Ectodermal cell (in vitro differentiated cells): ENCODE data around the gene PANK1.

Experiments
- H3K27ac ChIP-seq: 2 replicates; pipeline ENCODE4 v1.7.0; 2013; ENCODE audit warnings: mild to moderate bottlenecking, low read depth, low read length; ENCODE audit not compliant: insufficient read depth, poor library complexity, severe bottlenecking
- H3K27me3 ChIP-seq: 2 replicates; pipeline ENCODE4 v1.7.0; 2013; ENCODE audit warnings: mild to moderate bottlenecking, low read length; ENCODE audit not compliant: insufficient read depth, control insufficient read depth, poor library complexity, severe bottlenecking
- H3K36me3 ChIP-seq: one replicate; pipeline ENCODE4 v1.7.0; 2013; ENCODE audit warnings: low read length; ENCODE audit not compliant: control insufficient read depth, insufficient read depth
- H3K4me1 ChIP-seq: one replicate; pipeline ENCODE4 v1.7.0; 2013; ENCODE audit warnings: low read length; ENCODE audit not compliant: control insufficient read depth, insufficient read depth
- H3K4me3 ChIP-seq: 2 replicates; pipeline ENCODE4 v1.7.0; 2013; ENCODE audit warnings: low read depth, low read length, control low read depth; ENCODE audit not compliant: insufficient read depth
- H3K9me3 ChIP-seq: 2 replicates; pipeline ENCODE4 v1.7.0; 2013; ENCODE audit warnings: mild to moderate bottlenecking, low read length, moderate library complexity; ENCODE audit not compliant: control insufficient read depth
- WGBS, 2 experiments: methylation state at CpG; one replicate each; pipeline ENCODE4 v1.1.7; 2013; ENCODE audit warnings: missing lambda C conversion rate in 2 of 2; 5-methylcytosine and 5-hydroxymethylcytosine counted together

The PANK1 gene

GRCh38 chr10:89669985-89670384, 24.9 kb upstream of the PANK1 start:
- H3K36me3 ChIP-seq, result no peaks in the 10 kb centered on the region
- no peaks in the 10 kb centered on the region for H3K27me3 ChIP-seq
- no peak overlapping the region for H3K4me3 ChIP-seq
- 80 to 100% methylated on average over 1 of the region's 1 CpG for WGBS, 2 experiments
- H3K27ac ChIP-seq, result no peak overlapping the region
- H3K9me3 ChIP-seq, result no peaks in the 10 kb centered on the region
- no peaks in the 10 kb centered on the region for H3K4me1 ChIP-seq

DNA sequence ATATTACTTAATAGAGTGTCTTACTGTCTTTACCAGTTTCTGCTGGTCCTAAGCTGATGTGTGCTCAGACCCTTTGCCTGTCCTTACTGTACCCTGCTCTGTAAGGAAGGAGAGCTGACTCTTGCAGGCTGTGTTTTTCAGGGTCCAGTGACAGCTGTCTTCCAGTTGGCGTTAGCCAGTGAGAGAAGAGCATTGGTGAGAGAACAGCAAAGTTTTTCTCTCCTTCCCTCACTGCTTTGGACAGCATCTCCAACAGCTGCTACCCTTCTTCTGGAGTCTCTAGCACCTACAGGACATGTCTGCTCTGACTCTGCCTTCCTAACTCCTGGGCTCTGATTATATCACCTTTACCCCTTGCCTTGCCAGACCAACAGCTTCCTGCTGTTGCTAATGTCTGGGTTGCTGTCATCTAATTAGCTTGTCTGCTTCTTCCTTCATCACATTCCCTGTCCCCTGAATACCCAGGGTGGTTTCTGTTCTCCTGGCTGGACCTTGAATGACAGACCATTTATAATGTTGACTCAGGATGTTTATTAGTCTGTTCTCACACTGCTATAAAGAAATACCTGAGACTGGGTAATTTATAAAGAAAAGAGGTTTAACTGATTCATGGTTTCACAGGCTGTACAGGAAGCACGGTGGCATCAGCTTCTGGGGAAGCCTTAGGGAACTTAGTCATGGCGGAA, 23.5 kb upstream of the PANK1 start:
- WGBS, 2 experiments, result 87 to 88% methylated on average over 3 of the region's 3 CpGs
- Histone ChIP-seq H3K4me3 (no peak overlapping the region), H3K4me1 (no peaks in the 10 kb centered on the region), H3K36me3 (no peaks in the 10 kb centered on the region), H3K27me3 (no peaks in the 10 kb centered on the region), H3K27ac (no peak overlapping the region), H3K9me3 (no peaks in the 10 kb centered on the region)

GRCh38 chr10:89666138-89666537, 21.1 kb upstream of the PANK1 start:
- Histone ChIP-seq H3K4me1 (no peaks in the 10 kb centered on the region), H3K4me3 (no peak overlapping the region), H3K36me3 (no peaks in the 10 kb centered on the region), H3K27ac (no peak overlapping the region), H3K27me3 (no peaks in the 10 kb centered on the region), H3K9me3 (no peaks in the 10 kb centered on the region)
- WGBS, 2 experiments, result 86 to 97% methylated on average over 1 of the region's 1 CpG

DNA sequence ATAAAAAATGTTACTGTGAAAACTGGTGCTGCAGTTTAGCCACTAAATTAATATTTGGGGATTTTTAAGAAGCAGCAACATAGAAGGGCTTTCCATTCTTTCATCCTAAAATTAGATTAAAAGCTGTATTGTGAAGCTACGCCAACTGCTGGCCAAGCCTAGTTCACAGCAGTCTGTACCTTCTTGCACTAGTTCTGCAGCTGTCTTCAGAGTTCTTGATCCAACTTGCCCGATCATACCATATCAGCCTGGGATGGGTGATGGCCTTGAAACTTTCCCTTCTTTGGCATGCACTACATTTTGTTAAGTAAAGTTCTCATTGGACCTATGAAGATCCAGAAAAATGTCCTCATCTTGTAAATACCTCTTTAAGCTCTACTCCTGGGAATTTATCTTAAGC, 20.3 kb upstream of the PANK1 start:
- H3K27ac ChIP-seq, result no peak overlapping the region

DNA sequence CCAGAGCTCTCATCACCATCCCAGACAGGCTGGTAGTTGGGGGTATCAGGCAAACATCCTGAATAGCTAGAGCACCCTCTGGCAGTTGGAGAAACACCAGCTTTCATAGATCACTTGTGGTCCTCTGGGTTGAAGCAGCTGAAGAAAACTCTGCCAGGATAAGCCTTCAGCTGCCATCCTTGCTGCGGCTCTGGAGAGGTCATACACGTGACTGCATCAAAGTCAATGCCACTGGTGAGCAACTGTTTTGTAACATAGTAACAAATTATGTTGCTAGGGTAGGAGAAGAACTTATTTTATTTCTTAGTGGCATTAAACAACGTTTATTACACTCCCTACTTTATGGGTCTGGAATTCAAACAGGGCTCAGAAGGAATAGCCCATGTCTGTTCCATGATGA, 19.2 kb upstream of the PANK1 start:
- WGBS, 2 experiments, result 86 to 97% methylated on average over 3 of the region's 3 CpGs
- no peak overlapping the region for H3K27ac ChIP-seq
- no peaks in the 10 kb centered on the region for H3K36me3 ChIP-seq
- H3K4me3 ChIP-seq, result no peak overlapping the region
- no peaks in the 10 kb centered on the region for H3K4me1 ChIP-seq
- no peaks in the 10 kb centered on the region for H3K27me3 ChIP-seq
- no peaks in the 10 kb centered on the region for H3K9me3 ChIP-seq

More for the DNA sequence above, 20.3 kb upstream of the PANK1 start:
- H3K27me3 ChIP-seq, result no peaks in the 10 kb centered on the region
- 94 to 97% methylated on average over 2 of the region's 2 CpGs for WGBS, 2 experiments
- H3K36me3 ChIP-seq, result no peaks in the 10 kb centered on the region
- H3K4me3 ChIP-seq, result no peak overlapping the region
- H3K4me1 ChIP-seq, result no peaks in the 10 kb centered on the region
- no peaks in the 10 kb centered on the region for H3K9me3 ChIP-seq

- WGBS, 2 experiments, result 84 to 86% methylated on average over 3 of the region's 3 CpGs
These were observed 18.1 kb upstream of the PANK1 start for GRCh38 chr10:89663144-89663543.

GRCh38 chr10:89662596-89662995, 17.6 kb upstream of the PANK1 start:
- no peaks in the 10 kb centered on the region for H3K4me1 ChIP-seq
- 92 to 95% methylated on average over 2 of the region's 2 CpGs for WGBS, 2 experiments
- no peak overlapping the region for H3K4me3 ChIP-seq
- H3K9me3 ChIP-seq, result no peaks in the 10 kb centered on the region
- no peak overlapping the region for H3K27ac ChIP-seq
- H3K36me3 ChIP-seq, result no peaks in the 10 kb centered on the region
- no peaks in the 10 kb centered on the region for H3K27me3 ChIP-seq

More at GRCh38 chr10:89663144-89663543, 18.1 kb upstream of the PANK1 start:
- H3K4me3 ChIP-seq, result no peak overlapping the region
- no peaks in the 10 kb centered on the region for H3K27me3 ChIP-seq
- H3K9me3 ChIP-seq, result no peaks in the 10 kb centered on the region
- no peaks in the 10 kb centered on the region for H3K36me3 ChIP-seq
- H3K27ac ChIP-seq, result no peak overlapping the region
- no peaks in the 10 kb centered on the region for H3K4me1 ChIP-seq

DNA sequence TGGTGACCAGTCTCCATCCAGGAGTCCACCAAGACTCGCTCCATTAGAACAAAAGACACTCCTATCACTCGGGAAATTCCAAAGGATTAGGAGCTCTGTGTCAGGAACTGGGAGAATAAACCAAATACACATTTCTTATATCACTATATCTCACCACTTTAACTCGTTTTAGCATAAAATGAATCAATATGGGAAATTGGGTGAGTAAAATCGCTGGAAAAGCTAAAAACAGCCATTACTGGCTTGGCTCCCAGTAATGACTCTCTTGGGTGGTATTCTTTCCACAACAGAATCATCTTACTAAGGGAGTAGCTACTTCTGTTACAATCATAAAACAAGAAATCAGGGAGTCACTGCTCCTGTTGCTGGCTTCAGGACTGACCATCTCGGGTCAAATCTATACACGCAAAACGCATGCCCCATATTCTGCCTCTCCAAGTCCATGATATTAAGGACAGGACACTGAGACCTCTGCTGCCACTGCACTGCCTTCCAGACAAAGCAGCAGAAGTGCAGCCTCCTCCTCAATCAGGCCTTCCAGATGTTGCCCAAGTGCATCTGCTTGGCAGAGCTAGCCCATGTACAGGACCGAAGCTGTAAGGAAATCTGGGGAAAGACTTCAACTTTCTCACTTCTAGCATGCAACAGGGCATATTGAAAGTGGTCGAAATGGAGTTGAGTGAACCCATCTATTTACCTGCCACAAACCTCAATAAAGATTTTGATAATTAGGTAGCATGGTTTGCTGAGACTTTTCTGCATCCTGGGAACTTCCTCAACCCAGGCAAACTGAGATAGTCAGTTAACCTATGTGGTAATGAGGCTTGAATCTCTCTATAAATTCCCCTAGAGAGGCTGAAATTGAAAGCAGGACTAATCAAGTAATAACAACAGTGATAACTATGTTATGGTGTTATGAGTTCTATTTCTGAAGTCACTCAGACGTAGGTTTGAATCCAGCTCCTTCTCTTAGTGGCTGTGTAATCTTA, 14.4 kb upstream of the PANK1 start:
- Histone ChIP-seq H3K4me3 (no peak overlapping the region), H3K9me3 (no peaks in the 10 kb centered on the region), H3K27ac (no peak overlapping the region), H3K27me3 (no peaks in the 10 kb centered on the region), H3K36me3 (no peaks in the 10 kb centered on the region), H3K4me1 (no peaks in the 10 kb centered on the region)
- 91 to 94% methylated on average over 9 of the region's 10 CpGs for WGBS, 2 experiments

DNA sequence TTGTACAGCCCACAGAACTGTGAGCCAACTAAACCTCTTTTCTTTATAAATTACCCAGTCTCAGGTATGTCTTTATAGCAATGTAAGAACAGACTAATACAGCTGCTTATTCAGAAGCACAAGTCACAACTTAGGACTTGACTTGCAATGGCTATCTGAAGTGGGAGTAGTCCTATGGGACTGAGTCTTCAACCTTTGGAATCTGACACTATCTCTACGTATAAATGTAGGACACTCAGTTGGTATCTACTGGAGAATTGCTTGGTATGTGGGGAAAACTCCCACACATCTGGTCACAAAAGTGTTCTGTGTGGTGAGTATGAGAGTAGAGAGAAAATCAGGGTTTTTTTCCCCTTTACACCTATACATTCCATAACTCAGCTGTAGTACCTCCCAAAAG, 12.3 kb upstream of the PANK1 start:
- WGBS, 2 experiments, result 88 to 96% methylated on average over 1 of the region's 1 CpG
- Histone ChIP-seq H3K4me3 (no peak overlapping the region), H3K27ac (no peak overlapping the region), H3K27me3 (no peaks in the 10 kb centered on the region), H3K36me3 (no peaks in the 10 kb centered on the region), H3K4me1 (no peaks in the 10 kb centered on the region), H3K9me3 (no peaks in the 10 kb centered on the region)

- Histone ChIP-seq H3K4me3 (no peak overlapping the region), H3K36me3 (no peaks in the 10 kb centered on the region), H3K27ac (no peak overlapping the region), H3K27me3 (no peaks in the 10 kb centered on the region), H3K4me1 (no peaks in the 10 kb centered on the region), H3K9me3 (no peaks in the 10 kb centered on the region)
- WGBS, 2 experiments, result 84 to 88% methylated on average over 1 of the region's 1 CpG
These were observed 10.7 kb upstream of the PANK1 start for GRCh38 chr10:89655722-89656121.
